CD14-positive monocyte (primary cell): ENCODE results near the gene PLXDC1. TPM values are rescaled to one million over a fixed set of nuclear protein-coding genes. Genes with fewer than 3 reads are reported as not detected.

Source experiments
- DNase-seq, 3 donors: peaks; one replicate each; pipeline ENCODE4 v3.0.0-alpha.2; 2011 to 2022
- H2AFZ ChIP-seq: 2 replicates; pipeline ENCODE4 v1.6.0; 2012; ENCODE audit warnings: mild to moderate bottlenecking, low read depth, low read length, inconsistent platforms; ENCODE audit not compliant: insufficient read depth, poor library complexity, severe bottlenecking
- H3K27ac ChIP-seq, 2 donors: 1 replicate in 1 of 2; 2 replicates in 1 of 2; pipeline ENCODE4 v1.5.1; 2012 to 2013; ENCODE audit warnings: low read length in 2 of 2, control low read depth in 1 of 2, inconsistent platforms in 1 of 2, low read depth in 1 of 2, mild to moderate bottlenecking in 1 of 2
- H3K27me3 ChIP-seq, 2 donors: one replicate each; pipeline versions ENCODE4 v1.6.0 to v1.6.1; 2011 to 2013; ENCODE audit warnings: low read length in 2 of 2; ENCODE audit not compliant: control insufficient read depth in 2 of 2, insufficient read depth in 2 of 2
- H3K36me3 ChIP-seq, 2 donors: replicated peaks in 1 of 2; 1 replicate in 1 of 2; 2 replicates in 1 of 2; pipeline versions ENCODE4 v1.5.1 to v1.6.1; 2012 to 2013; ENCODE audit warnings: low read length in 2 of 2, control low read depth in 1 of 2, inconsistent platforms in 1 of 2, mild to moderate bottlenecking in 1 of 2; ENCODE audit not compliant: insufficient read depth in 2 of 2, control insufficient read depth in 1 of 2
- H3K4me1 ChIP-seq, 2 donors: 1 replicate in 1 of 2; 2 replicates in 1 of 2; pipeline versions ENCODE4 v1.5.1 to v1.6.1; 2012 to 2013; ENCODE audit warnings: low read length in 2 of 2, control low read depth in 1 of 2, inconsistent platforms in 1 of 2, mild to moderate bottlenecking in 1 of 2, moderate library complexity in 1 of 2; ENCODE audit not compliant: insufficient read depth in 2 of 2, control insufficient read depth in 1 of 2
- H3K4me2 ChIP-seq: replicated peaks from 2 replicates; pipeline ENCODE3; 2012; ENCODE audit warnings: low read length, moderate library complexity, mild to moderate bottlenecking; ENCODE audit not compliant: poor library complexity, severe bottlenecking; ENCODE audit errors: extremely low read depth
- H3K4me3 ChIP-seq, 3 experiments: fragments of 200-600 bp in 1 of 3; sonication (generic) in 1 of 3; replicated peaks in 1 of 3; 1 replicate in 2 of 3; 2 replicates in 1 of 3; pipeline ENCODE4 v1.5.1; 2011 to 2013; ENCODE audit warnings: low read length in 3 of 3, mild to moderate bottlenecking in 3 of 3, control low read depth in 2 of 3, low read depth in 2 of 3, inconsistent platforms in 1 of 3, moderate library complexity in 1 of 3
- H3K79me2 ChIP-seq: 2 replicates; pipeline ENCODE4 v1.6.0; 2012; ENCODE audit warnings: mild to moderate bottlenecking, control low read depth, inconsistent platforms, low read length, moderate library complexity; ENCODE audit not compliant: insufficient read depth
- H3K9ac ChIP-seq: 2 replicates; pipeline ENCODE4 v1.6.0; 2017; ENCODE audit warnings: low read length, mild to moderate bottlenecking; ENCODE audit not compliant: insufficient read depth, poor library complexity, severe bottlenecking
- H3K9me3 ChIP-seq, 2 donors: replicated peaks in 1 of 2; 1 replicate in 1 of 2; 2 replicates in 1 of 2; pipeline versions ENCODE4 v1.5.1 to v1.6.1; 2012 to 2013; ENCODE audit warnings: low read length in 2 of 2, control low read depth in 1 of 2; ENCODE audit not compliant: control insufficient read depth in 1 of 2, insufficient read depth in 1 of 2
- H4K20me1 ChIP-seq: 2 replicates; pipeline ENCODE4 v1.6.0; 2012; ENCODE audit warnings: mild to moderate bottlenecking, low read length, control low read depth, moderate library complexity; ENCODE audit not compliant: insufficient read depth
- H3K27ac Mint-ChIP-seq, 7 donors: one replicate each; pipeline ENCODE4 v1.8.0; 2020; ENCODE audit warnings: mild to moderate bottlenecking in 7 of 7, mixed read lengths in 7 of 7, moderate library complexity in 6 of 7, inconsistent platforms in 2 of 7
- H3K27me3 Mint-ChIP-seq, 3 donors: one replicate each; pipeline ENCODE4 v1.8.0; 2021 to 2022; ENCODE audit warnings: low read depth in 3 of 3, mild to moderate bottlenecking in 3 of 3, mixed read lengths in 3 of 3, moderate library complexity in 3 of 3, inconsistent platforms in 1 of 3
- H3K36me3 Mint-ChIP-seq, 2 donors: one replicate each; pipeline ENCODE4 v1.8.0; 2020; ENCODE audit warnings: mixed read lengths in 2 of 2, inconsistent platforms in 1 of 2, mild to moderate bottlenecking in 1 of 2
- H3K4me1 Mint-ChIP-seq: one replicate; pipeline ENCODE4 v1.8.0; 2020; ENCODE audit warnings: mild to moderate bottlenecking, mixed read lengths
- H3K4me3 Mint-ChIP-seq, 2 donors: one replicate each; pipeline ENCODE4 v1.8.0; 2020; ENCODE audit warnings: mild to moderate bottlenecking in 2 of 2, mixed read lengths in 2 of 2, moderate library complexity in 1 of 2
- H3K9me3 Mint-ChIP-seq, 7 donors: one replicate each; pipeline ENCODE4 v1.8.0; 2020 to 2022; ENCODE audit warnings: mixed read lengths in 7 of 7, mild to moderate bottlenecking in 6 of 7, moderate library complexity in 6 of 7, inconsistent platforms in 2 of 7
- WGBS: methylation state at CpG from one replicate; pipeline ENCODE4 v1.1.5; 2013; ENCODE audit warnings: missing lambda C conversion rate; ENCODE audit not compliant: insufficient coverage; 5-methylcytosine and 5-hydroxymethylcytosine counted together
- intact Hi-C, 2 donors: fragments of 100-400 bp; cut with micrococcal nuclease; formaldehyde crosslinking; loops; one replicate each; pipeline versions ENCODE4 v1.15.0 to v1.15.1; 2023
- polyA plus RNA-seq, 3 donors: library from polyadenylated mRNA; depleted of rRNA in 1 of 3; unstranded in 2 of 3; stranded (reverse) in 1 of 3; fragments of 300-500 nt in 2 of 3; fragments of >200 nt in 1 of 3; fragmentation: Illumina TruSeq in 2 of 3; gene quantifications; 1 replicate in 2 of 3; 2 replicates in 1 of 3; pipeline ENCODE4 v1.2.3, GENCODE V29; 2012 to 2021
- TF ChIP-seq, protein P1 (sequence below): fragments of 200-600 bp; IDR thresholded peaks from one replicate; pipeline ENCODE4 v1.8.0; 2022; ENCODE audit warnings: antibody characterized with exemption, mild to moderate bottlenecking

PLXDC1 gene
- polyA plus RNA-seq, 3 donors, result 0.21 TPM; not detected in 2

GRCh38 chr17:39174920-39175694, 23.7 kb upstream of the PLXDC1 start:
- 64% methylated on average over 29 of the region's 35 CpGs for WGBS

GRCh38 chr17:39173526-39174274, 22.3 kb upstream of the PLXDC1 start:
- Histone ChIP-seq H3K27me3 (no peaks in the 10 kb centered on the region), H3K4me3 (no peak overlapping the region), H3K27ac (no peak overlapping the region), H4K20me1 (no peaks in the 10 kb centered on the region), H3K79me2 (no peaks in the 10 kb centered on the region), H3K4me1 (peaks cover 23 to 35% of the 10 kb centered on the region in 2 donors), H3K9ac (no peak overlapping the region), H3K9me3 (no peaks in the 10 kb centered on the region), H3K36me3 (peaks cover 8 to 17% of the 10 kb centered on the region in 2 donors), H2AFZ (no peak overlapping the region), H3K4me2 (no peak overlapping the region)
- DNase-seq, result no peak
- peaks cover 4 to 8% (median 8%) of the 10 kb centered on the region in 3 donors for H3K27me3 Mint-ChIP-seq
- no peak overlapping the region for H3K4me3 Mint-ChIP-seq
- TF ChIP-seq, protein P1, sequence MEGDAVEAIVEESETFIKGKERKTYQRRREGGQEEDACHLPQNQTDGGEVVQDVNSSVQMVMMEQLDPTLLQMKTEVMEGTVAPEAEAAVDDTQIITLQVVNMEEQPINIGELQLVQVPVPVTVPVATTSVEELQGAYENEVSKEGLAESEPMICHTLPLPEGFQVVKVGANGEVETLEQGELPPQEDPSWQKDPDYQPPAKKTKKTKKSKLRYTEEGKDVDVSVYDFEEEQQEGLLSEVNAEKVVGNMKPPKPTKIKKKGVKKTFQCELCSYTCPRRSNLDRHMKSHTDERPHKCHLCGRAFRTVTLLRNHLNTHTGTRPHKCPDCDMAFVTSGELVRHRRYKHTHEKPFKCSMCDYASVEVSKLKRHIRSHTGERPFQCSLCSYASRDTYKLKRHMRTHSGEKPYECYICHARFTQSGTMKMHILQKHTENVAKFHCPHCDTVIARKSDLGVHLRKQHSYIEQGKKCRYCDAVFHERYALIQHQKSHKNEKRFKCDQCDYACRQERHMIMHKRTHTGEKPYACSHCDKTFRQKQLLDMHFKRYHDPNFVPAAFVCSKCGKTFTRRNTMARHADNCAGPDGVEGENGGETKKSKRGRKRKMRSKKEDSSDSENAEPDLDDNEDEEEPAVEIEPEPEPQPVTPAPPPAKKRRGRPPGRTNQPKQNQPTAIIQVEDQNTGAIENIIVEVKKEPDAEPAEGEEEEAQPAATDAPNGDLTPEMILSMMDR, result no peak
- H3K9me3 Mint-ChIP-seq, result peaks cover 0 to 7% (median 2%) of the 10 kb centered on the region in 7 donors
- H3K4me1 Mint-ChIP-seq, result peaks cover 44% of the 10 kb centered on the region
- peaks cover 21 to 25% of the 10 kb centered on the region in 2 donors for H3K36me3 Mint-ChIP-seq
- H3K27ac Mint-ChIP-seq, result no peak overlapping the region
- intact Hi-C loops, result no loop called here
- 87% methylated on average over 5 of the region's 10 CpGs for WGBS

More at GRCh38 chr17:39174920-39175694, 23.7 kb upstream of the PLXDC1 start:
- Mint-ChIP-seq H3K27ac (peak overlapping the region in 6 of 7 donors; percentile 22 to 87 (median 70)), H3K4me1 (peaks cover 34% of the 10 kb centered on the region), H3K4me3 (peak overlapping the region; percentile 81 to 89), H3K27me3 (peaks cover 4 to 8% (median 8%) of the 10 kb centered on the region in 3 donors), H3K36me3 (peaks cover 29 to 30% of the 10 kb centered on the region in 2 donors), H3K9me3 (peaks cover 0 to 6% (median 2%) of the 10 kb centered on the region in 7 donors)
- peaks cover 11 to 17% of the 10 kb centered on the region in 2 donors for H3K36me3 ChIP-seq
- intact Hi-C loops, result no loop called here
- TF ChIP-seq, protein P1, result peak; percentile 98
- DNase-seq, result peak; percentile 61 to 77 (median 66)
- H3K4me3 ChIP-seq, result peak overlapping the region in 2 of 3 experiments; percentile 23 to 65
- no peaks in the 10 kb centered on the region for H4K20me1 ChIP-seq
- H3K4me1 ChIP-seq, result peaks cover 12 to 21% of the 10 kb centered on the region in 2 donors
- no peaks in the 10 kb centered on the region for H3K9me3 ChIP-seq
- peak overlapping the region; percentile 65 for H3K4me2 ChIP-seq
- H3K27ac ChIP-seq, result no peak overlapping the region
- no peaks in the 10 kb centered on the region for H3K79me2 ChIP-seq
- H3K27me3 ChIP-seq, result no peaks in the 10 kb centered on the region
- H3K9ac ChIP-seq, result peak overlapping the region; percentile 39
- peak overlapping the region; percentile 54 for H2AFZ ChIP-seq
